ENCODE data around the gene CHST4.
"Not testable (repeated sequence)": the region's sequence is repeated elsewhere in the genome, so short reads cannot be mapped to it uniquely, and the experiment has no call there.

Gene CHST4

DNA sequence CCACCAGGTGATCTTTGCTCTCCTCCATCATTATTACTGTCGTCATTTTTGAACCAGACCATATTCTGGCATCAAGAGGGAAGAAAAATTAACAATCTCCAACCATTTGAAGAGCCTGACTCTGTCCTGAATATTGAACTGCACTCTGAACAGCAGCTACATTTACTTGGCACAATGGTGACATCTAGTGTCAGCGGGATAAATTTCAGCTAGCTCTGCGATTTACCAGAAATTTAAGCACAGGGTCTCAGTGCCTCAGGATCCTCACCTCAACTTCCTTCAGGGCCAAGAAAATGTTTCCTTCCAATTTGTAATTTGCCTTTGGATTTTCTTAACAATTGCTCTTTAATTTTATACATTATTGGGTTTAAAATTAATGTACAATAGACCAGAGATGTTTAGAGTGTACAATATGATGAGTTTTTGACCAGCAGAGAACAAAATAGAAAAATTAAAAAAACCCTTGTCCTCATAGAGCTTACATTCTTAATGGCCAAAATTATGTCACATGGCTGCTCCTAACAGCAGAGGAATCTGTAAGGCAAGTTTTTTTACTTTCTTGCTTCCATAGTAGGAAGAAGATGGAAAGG is 26.4 kb upstream of the CHST4 start:
- Histone ChIP-seq H3K9ac (ENCODE audit: low read length) (no peak overlapping the region), H3K36me3 (replicated peaks; ENCODE audit: insufficient read depth, low read length) (no peaks in the 10 kb centered on the region), H3K27ac (ENCODE audit: low read length) (no peak overlapping the region), H3K27me3 (replicated peaks; ENCODE audit: insufficient read depth, low read length) (no peaks in the 10 kb centered on the region), H3K4me3 (ENCODE audit: low read length) (no peak overlapping the region), H3K79me2 (ENCODE audit: low read length) (no peaks in the 10 kb centered on the region), H3F3A (ENCODE audit: insufficient read depth, low read length) (no peaks in the 10 kb centered on the region), H4K20me1 (ENCODE audit: insufficient read depth, low read length) (no peaks in the 10 kb centered on the region), H3K9me3 (replicated peaks; ENCODE audit: insufficient read depth, low read length) (no peaks in the 10 kb centered on the region), H3K4me1 (ENCODE audit: low read length) (no peaks in the 10 kb centered on the region), H3K4me2 (ENCODE audit: low read depth, low read length) (no peak overlapping the region), H2AFZ (ENCODE audit: low read length) (no peak overlapping the region), H3K9me2 (replicated peaks; ENCODE audit: insufficient read depth, low read length) (no peaks in the 10 kb centered on the region)
- DNase-seq = peak; percentile 68
- TF ChIP-seq EZH2phosphoT487 (IDR thresholded peaks at IDR 0.05; ENCODE audit: low read length) = no peak
- no peak for TF ChIP-seq EZH2 (optimal IDR thresholded peaks at IDR 0.05; ENCODE audit: low read depth, low read length)
- TF ChIP-seq, protein P1, sequence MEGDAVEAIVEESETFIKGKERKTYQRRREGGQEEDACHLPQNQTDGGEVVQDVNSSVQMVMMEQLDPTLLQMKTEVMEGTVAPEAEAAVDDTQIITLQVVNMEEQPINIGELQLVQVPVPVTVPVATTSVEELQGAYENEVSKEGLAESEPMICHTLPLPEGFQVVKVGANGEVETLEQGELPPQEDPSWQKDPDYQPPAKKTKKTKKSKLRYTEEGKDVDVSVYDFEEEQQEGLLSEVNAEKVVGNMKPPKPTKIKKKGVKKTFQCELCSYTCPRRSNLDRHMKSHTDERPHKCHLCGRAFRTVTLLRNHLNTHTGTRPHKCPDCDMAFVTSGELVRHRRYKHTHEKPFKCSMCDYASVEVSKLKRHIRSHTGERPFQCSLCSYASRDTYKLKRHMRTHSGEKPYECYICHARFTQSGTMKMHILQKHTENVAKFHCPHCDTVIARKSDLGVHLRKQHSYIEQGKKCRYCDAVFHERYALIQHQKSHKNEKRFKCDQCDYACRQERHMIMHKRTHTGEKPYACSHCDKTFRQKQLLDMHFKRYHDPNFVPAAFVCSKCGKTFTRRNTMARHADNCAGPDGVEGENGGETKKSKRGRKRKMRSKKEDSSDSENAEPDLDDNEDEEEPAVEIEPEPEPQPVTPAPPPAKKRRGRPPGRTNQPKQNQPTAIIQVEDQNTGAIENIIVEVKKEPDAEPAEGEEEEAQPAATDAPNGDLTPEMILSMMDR (IDR thresholded peaks at IDR 0.05; ENCODE audit: low read length) = peak; percentile 76

DNA sequence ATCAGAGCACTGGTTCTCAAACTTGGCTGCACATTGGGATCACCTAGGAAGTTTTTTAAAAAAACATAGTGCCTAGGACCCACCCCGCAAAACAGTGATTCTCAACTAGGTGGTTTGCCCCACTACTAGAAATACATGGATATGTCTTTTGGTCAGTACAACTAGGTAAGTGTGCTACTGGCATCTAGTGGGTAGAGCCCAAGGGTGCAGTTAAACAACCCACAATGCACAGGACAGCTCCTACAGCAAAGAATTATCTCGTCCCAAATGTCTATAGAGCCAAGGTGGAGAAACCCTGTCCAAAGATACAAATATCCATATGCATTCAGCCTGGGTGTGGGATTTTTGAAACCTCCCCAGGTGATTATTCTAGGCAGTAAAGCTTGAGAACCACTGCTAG is 25.3 kb upstream of the CHST4 start:
- DNase-seq = no peak
- Histone ChIP-seq H3K36me3 (replicated peaks; ENCODE audit: insufficient read depth, low read length) (no peaks in the 10 kb centered on the region), H3K9me3 (replicated peaks; ENCODE audit: insufficient read depth, low read length) (no peaks in the 10 kb centered on the region), H3K27me3 (replicated peaks; ENCODE audit: insufficient read depth, low read length) (no peaks in the 10 kb centered on the region), H3F3A (ENCODE audit: insufficient read depth, low read length) (no peaks in the 10 kb centered on the region), H3K4me3 (ENCODE audit: low read length) (no peak overlapping the region), H3K9ac (ENCODE audit: low read length) (no peak overlapping the region), H3K4me1 (ENCODE audit: low read length) (no peaks in the 10 kb centered on the region), H3K27ac (ENCODE audit: low read length) (no peak overlapping the region), H3K9me2 (replicated peaks; ENCODE audit: insufficient read depth, low read length) (no peaks in the 10 kb centered on the region), H3K4me2 (ENCODE audit: low read depth, low read length) (no peak overlapping the region), H2AFZ (ENCODE audit: low read length) (no peak overlapping the region), H4K20me1 (ENCODE audit: insufficient read depth, low read length) (no peaks in the 10 kb centered on the region), H3K79me2 (ENCODE audit: low read length) (no peaks in the 10 kb centered on the region)
- TF ChIP-seq EZH2phosphoT487 (IDR thresholded peaks at IDR 0.05; ENCODE audit: low read length) (no peak), EZH2 (optimal IDR thresholded peaks at IDR 0.05; ENCODE audit: low read depth, low read length) (no peak)
- TF ChIP-seq, protein P1 (IDR thresholded peaks at IDR 0.05; ENCODE audit: low read length) = no peak

DNA sequence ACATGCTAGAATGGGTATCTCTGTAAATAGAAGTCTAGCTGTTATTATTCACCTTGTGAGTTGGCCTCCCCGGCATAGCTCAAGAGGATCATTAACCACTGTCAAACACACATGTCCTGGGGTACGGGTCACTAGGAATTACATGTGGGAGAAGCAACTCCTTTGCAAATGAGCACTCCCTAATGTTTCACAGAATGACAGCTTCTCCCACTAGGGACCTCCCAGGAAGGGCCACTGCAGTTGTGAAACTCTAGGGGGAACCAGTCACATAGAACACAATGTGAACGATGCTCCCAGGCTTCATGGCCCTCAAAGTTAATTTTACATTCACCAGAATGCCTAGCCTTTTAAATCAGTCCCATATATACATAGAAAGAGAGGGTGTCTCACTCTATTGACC is 24.7 kb upstream of the CHST4 start:
- H3K27ac ChIP-seq (ENCODE audit: low read length) = no peak overlapping the region

DNA sequence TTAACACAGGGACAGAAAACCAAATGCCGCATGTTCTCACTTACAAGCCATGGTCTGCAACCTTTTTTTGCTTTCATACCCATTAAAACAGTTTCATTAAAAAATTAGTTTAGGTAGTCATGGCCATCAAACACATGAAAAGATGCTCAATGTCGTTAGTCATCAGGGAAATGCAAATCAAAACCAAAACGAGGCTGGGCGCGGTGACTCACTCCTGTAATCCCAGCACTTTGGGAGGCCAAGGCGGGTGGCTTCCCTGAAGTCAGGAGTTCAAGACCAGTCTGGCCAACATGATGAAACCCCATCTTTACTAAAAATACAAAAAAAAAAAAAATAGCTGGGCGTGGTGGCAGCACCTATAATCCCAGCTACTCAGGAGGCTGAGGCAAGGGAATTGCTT is 22.2 kb upstream of the CHST4 start:
- not testable (repeated sequence) for H2AFZ ChIP-seq (ENCODE audit: low read length); H3K27me3 ChIP-seq (replicated peaks; ENCODE audit: insufficient read depth, low read length)

More for the DNA sequence above, 24.7 kb upstream of the CHST4 start:
- Histone ChIP-seq H3K4me3 (ENCODE audit: low read length) (no peak overlapping the region), H3K4me2 (ENCODE audit: low read depth, low read length) (no peak overlapping the region), H3K79me2 (ENCODE audit: low read length) (no peaks in the 10 kb centered on the region), H4K20me1 (ENCODE audit: insufficient read depth, low read length) (no peaks in the 10 kb centered on the region), H3F3A (ENCODE audit: insufficient read depth, low read length) (no peaks in the 10 kb centered on the region), H2AFZ (ENCODE audit: low read length) (no peak overlapping the region), H3K27me3 (replicated peaks; ENCODE audit: insufficient read depth, low read length) (no peaks in the 10 kb centered on the region), H3K9ac (ENCODE audit: low read length) (no peak overlapping the region), H3K9me3 (replicated peaks; ENCODE audit: insufficient read depth, low read length) (no peaks in the 10 kb centered on the region), H3K9me2 (replicated peaks; ENCODE audit: insufficient read depth, low read length) (no peaks in the 10 kb centered on the region), H3K4me1 (ENCODE audit: low read length) (no peaks in the 10 kb centered on the region), H3K36me3 (replicated peaks; ENCODE audit: insufficient read depth, low read length) (no peaks in the 10 kb centered on the region)
- no peak for DNase-seq
- no peak for TF ChIP-seq EZH2 (optimal IDR thresholded peaks at IDR 0.05; ENCODE audit: low read depth, low read length)
- TF ChIP-seq EZH2phosphoT487 (IDR thresholded peaks at IDR 0.05; ENCODE audit: low read length) = no peak
- TF ChIP-seq, protein P1 (IDR thresholded peaks at IDR 0.05; ENCODE audit: low read length) = peak; percentile 12

More for the DNA sequence above, 22.2 kb upstream of the CHST4 start:
- H3K4me3 ChIP-seq (ENCODE audit: low read length); DNase-seq; H3K9ac ChIP-seq (ENCODE audit: low read length); H3K79me2 ChIP-seq (ENCODE audit: low read length); H3K36me3 ChIP-seq (replicated peaks; ENCODE audit: insufficient read depth, low read length); H3K9me3 ChIP-seq (replicated peaks; ENCODE audit: insufficient read depth, low read length); H3K9me2 ChIP-seq (replicated peaks; ENCODE audit: insufficient read depth, low read length); H3K4me1 ChIP-seq (ENCODE audit: low read length); H3F3A ChIP-seq (ENCODE audit: insufficient read depth, low read length); H3K4me2 ChIP-seq (ENCODE audit: low read depth, low read length); H4K20me1 ChIP-seq (ENCODE audit: insufficient read depth, low read length); H3K27ac ChIP-seq (ENCODE audit: low read length): not testable (repeated sequence)

Data from MM.1S (cell line).